ENCODE results near the gene ADAMTS18. TPM values are rescaled to one million over a fixed set of nuclear protein-coding genes. Genes with fewer than 3 reads are reported as not detected.

Gene ADAMTS18
- total and polyA plus RNA-seq, 2 of the 8 experiments (the other 6 are each of a cell fraction or from before 2014, with no cell fraction given): 0.05 to 0.19 TPM

GRCh38 chr16:77271532-77272426 lies 163.1 kb downstream of the ADAMTS18 start:
- Histone ChIP-seq H2BK5ac (ENCODE audit: low read depth, low read length) (no peak overlapping the region), H3K4me2 (ENCODE audit: insufficient read depth in 1 of 2, low read depth in 2 of 2, low read length in 2 of 2) (no peak overlapping the region), H2BK20ac (ENCODE audit: low read length) (no peak overlapping the region), H2BK120ac (replicated peaks; ENCODE audit: low read depth, low read length) (no peak overlapping the region), H3K23ac (ENCODE audit: insufficient read length) (no peak overlapping the region), H3K4ac (replicated peaks; ENCODE audit: insufficient read length, low read depth, low read length) (no peak overlapping the region), H4K20me1 (replicated peaks in 1 of 2; ENCODE audit: control insufficient read depth in 1 of 2, insufficient read depth in 2 of 2, low read length in 2 of 2) (no peaks in the 10 kb centered on the region), H3K23me2 (ENCODE audit: low read depth, low read length) (no peaks in the 10 kb centered on the region), H3K27me3 (replicated peaks in 1 of 4; ENCODE audit: control insufficient read depth in 3 of 4, extremely low read depth in 1 of 4, insufficient read depth in 3 of 4, low read length in 3 of 4) (no peaks in the 10 kb centered on the region), H4K8ac (ENCODE audit: extremely low read depth, insufficient read depth, low read length) (no peak overlapping the region), H2AFZ (ENCODE audit: low read length) (peak overlapping the region; percentile 15; the same call in 1 of the 2 replicates), H3K27ac (ENCODE audit: low read depth, low read length) (no peak overlapping the region), H2BK12ac (ENCODE audit: low read depth, low read length) (no peak overlapping the region), H4K5ac (ENCODE audit: insufficient read length, low read depth, low read length) (no peak overlapping the region), H3K18ac (ENCODE audit: extremely low read depth, low read length) (no peak overlapping the region), H3K79me1 (ENCODE audit: low read depth, low read length) (no peaks in the 10 kb centered on the region), H4K91ac (replicated peaks; ENCODE audit: insufficient read length, low read length) (no peak overlapping the region), H3K9me3 (ENCODE audit: insufficient read depth in 2 of 2, low read depth in 1 of 2, low read length in 1 of 2) (no peaks in the 10 kb centered on the region), H3K9ac (replicated peaks in 1 of 4; ENCODE audit: extremely low read depth in 1 of 4, low read depth in 3 of 4, low read length in 3 of 4) (no peak overlapping the region), H3K56ac (replicated peaks; ENCODE audit: insufficient read length, low read depth, low read length) (no peak overlapping the region), H2AK5ac (ENCODE audit: low read depth, low read length) (no peak overlapping the region), H3K36me3 (ENCODE audit: control insufficient read depth in 2 of 4, insufficient read depth in 4 of 4, low read length in 3 of 4) (no peaks in the 10 kb centered on the region), H3K4me1 (replicated peaks in 1 of 4; ENCODE audit: control insufficient read depth in 3 of 4, insufficient read depth in 4 of 4, low read length in 3 of 4) (peaks cover 0 to 3% (median 0%) of the 10 kb centered on the region in 4 experiments; a peak in 1 of 7 replicates), H3K79me2 (ENCODE audit: control insufficient read depth in 1 of 2, insufficient read depth in 2 of 2, low read length in 2 of 2) (no peaks in the 10 kb centered on the region), H3K14ac (ENCODE audit: insufficient read length) (no peak overlapping the region), H2BK15ac (ENCODE audit: low read length) (no peak overlapping the region), H3K4me3 (ENCODE audit: extremely low read depth in 1 of 4, insufficient read depth in 2 of 4, low read depth in 3 of 4, low read length in 4 of 4) (no peak overlapping the region)
- DNase-seq (ENCODE audit: low read depth in 1 of 2, low spot score in 2 of 2) (no peak), FAIRE-seq (no peak)
- ChIA-PET POLR2A (ENCODE audit: partially characterized antibody) (no interaction called here), CTCF (ENCODE audit: partially characterized antibody) (no interaction called here)
- WGBS, 2 experiments (ENCODE audit: extremely low coverage in 1 of 2, insufficient coverage in 1 of 2, insufficient read length in 1 of 2, insufficient replicate concordance in 2 of 2, low coverage in 1 of 2, low lambda C conversion rate in 2 of 2, missing lambda C conversion rate in 1 of 2): 79% methylated on average over 8 of the region's 8 CpGs; no CpG with 5 or more reads in 1 of the 2 experiments
- no peak for TF ChIP-seq CEBPB (IDR thresholded peaks at IDR 0.05; ENCODE audit: low read depth, low read length)
- TF ChIP-seq USF2 (IDR thresholded peaks at IDR 0.05; ENCODE audit: low read length): no peak
- TF ChIP-seq MAX (IDR thresholded peaks at IDR 0.05): no peak
- no peak for TF ChIP-seq KDM1A (IDR thresholded peaks at IDR 0.05; ENCODE audit: borderline replicate concordance, low read length)
- TF ChIP-seq RAD21 (IDR thresholded peaks at IDR 0.05 in 1 of 2, conservative IDR thresholded peaks at IDR 0.05 in 1 of 2; ENCODE audit: low read depth in 2 of 2, low read length in 2 of 2): no peak
- TF ChIP-seq EGR1 (IDR thresholded peaks at IDR 0.05; ENCODE audit: borderline replicate concordance, low read depth, low read length): no peak
- TF ChIP-seq JUN (IDR thresholded peaks at IDR 0.05; ENCODE audit: low read depth, low read length): no peak
- TF ChIP-seq RBBP5 (IDR thresholded peaks at IDR 0.05; ENCODE audit: borderline replicate concordance, low read depth, low read length): no peak
- no peak for TF ChIP-seq BCL11A (IDR thresholded peaks at IDR 0.05; ENCODE audit: low read depth in 2 of 2, low read length in 2 of 2)

All from H1 (cell line).